Neural cell (in vitro differentiated cells): Measurements from ENCODE around the gene NT5DC4.
A peak's percentile ranks its signal among the peaks of the same experiment; 100 is the strongest.

Experiments used
- EP300 ChIP-seq: fragments of 450-650 bp; conservative IDR thresholded peaks from 2 replicates; pipeline ENCODE4 v1.6.1; 2014; ENCODE audit warnings: antibody characterized with exemption, mild to moderate bottlenecking, moderate library complexity; ENCODE audit not compliant: poor library complexity, severe bottlenecking
- EZH2 ChIP-seq: fragments of 200-600, 300-800 bp; shearing (Covaris generic), sonication (generic); IDR thresholded peaks from 2 replicates; pipeline ENCODE4 v1.6.1; 2014; ENCODE audit warnings: antibody characterized with exemption, low read length, borderline replicate concordance, mild to moderate bottlenecking; ENCODE audit not compliant: insufficient read depth, poor library complexity, severe bottlenecking
- POLR2AphosphoS5 ChIP-seq: IDR thresholded peaks from 2 replicates; pipeline ENCODE4 v1.6.1; 2012
- RAD21 ChIP-seq: fragments of 450-650 bp; conservative IDR thresholded peaks from 2 replicates; pipeline ENCODE4 v1.6.1; 2014; ENCODE audit warnings: antibody characterized with exemption, mild to moderate bottlenecking, moderate library complexity
- TF ChIP-seq, protein P1 (sequence below): fragments of 450-650 bp; IDR thresholded peaks from 2 replicates; pipeline ENCODE4 v1.5.1; 2014; ENCODE audit warnings: antibody characterized with exemption, mild to moderate bottlenecking, moderate library complexity; ENCODE audit not compliant: poor library complexity, severe bottlenecking
- TF ChIP-seq, protein P2 (sequence below): IDR thresholded peaks from 2 replicates; pipeline ENCODE4 v1.6.1; 2012; ENCODE audit warnings: borderline replicate concordance

DNA sequence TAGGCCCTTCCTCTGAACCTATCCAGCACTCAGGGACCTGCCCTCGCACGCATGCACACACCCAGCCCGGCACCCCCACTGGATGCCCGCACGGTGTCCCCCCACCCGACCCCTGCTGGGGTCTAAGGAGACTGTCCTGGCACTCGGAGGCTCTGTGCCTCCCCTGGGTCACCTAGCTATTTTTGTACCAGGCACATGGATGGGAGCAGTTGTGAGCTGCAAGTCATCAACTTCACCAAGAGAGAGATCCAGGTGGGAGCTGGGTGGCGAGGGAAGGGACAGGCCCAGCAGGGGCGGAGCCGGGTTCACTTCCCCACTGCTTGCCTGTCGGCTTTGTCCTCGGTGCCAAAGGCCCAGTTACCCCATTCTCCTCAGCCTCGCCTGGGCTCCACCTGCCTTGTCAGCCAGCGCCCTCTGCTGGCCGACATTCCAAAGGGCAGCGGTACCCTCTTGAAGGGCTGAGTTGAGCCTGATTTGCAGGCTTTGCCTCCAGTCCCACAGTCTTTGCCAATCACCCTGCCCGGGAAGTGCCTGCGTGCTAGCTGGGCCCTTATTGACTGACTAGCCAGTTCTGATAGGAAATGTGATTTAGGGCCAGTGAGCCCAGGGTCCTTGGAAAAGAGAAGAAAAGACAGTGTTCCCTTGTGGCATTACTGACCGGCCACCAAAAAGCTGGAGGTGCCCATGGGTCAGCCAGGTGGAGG lies 5.8 kb downstream of the NT5DC4 start:
- TF ChIP-seq EP300: no peak
- TF ChIP-seq, protein P1, sequence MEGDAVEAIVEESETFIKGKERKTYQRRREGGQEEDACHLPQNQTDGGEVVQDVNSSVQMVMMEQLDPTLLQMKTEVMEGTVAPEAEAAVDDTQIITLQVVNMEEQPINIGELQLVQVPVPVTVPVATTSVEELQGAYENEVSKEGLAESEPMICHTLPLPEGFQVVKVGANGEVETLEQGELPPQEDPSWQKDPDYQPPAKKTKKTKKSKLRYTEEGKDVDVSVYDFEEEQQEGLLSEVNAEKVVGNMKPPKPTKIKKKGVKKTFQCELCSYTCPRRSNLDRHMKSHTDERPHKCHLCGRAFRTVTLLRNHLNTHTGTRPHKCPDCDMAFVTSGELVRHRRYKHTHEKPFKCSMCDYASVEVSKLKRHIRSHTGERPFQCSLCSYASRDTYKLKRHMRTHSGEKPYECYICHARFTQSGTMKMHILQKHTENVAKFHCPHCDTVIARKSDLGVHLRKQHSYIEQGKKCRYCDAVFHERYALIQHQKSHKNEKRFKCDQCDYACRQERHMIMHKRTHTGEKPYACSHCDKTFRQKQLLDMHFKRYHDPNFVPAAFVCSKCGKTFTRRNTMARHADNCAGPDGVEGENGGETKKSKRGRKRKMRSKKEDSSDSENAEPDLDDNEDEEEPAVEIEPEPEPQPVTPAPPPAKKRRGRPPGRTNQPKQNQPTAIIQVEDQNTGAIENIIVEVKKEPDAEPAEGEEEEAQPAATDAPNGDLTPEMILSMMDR: peak; percentile 81
- TF ChIP-seq RAD21: peak; percentile 80
- TF ChIP-seq, protein P2, sequence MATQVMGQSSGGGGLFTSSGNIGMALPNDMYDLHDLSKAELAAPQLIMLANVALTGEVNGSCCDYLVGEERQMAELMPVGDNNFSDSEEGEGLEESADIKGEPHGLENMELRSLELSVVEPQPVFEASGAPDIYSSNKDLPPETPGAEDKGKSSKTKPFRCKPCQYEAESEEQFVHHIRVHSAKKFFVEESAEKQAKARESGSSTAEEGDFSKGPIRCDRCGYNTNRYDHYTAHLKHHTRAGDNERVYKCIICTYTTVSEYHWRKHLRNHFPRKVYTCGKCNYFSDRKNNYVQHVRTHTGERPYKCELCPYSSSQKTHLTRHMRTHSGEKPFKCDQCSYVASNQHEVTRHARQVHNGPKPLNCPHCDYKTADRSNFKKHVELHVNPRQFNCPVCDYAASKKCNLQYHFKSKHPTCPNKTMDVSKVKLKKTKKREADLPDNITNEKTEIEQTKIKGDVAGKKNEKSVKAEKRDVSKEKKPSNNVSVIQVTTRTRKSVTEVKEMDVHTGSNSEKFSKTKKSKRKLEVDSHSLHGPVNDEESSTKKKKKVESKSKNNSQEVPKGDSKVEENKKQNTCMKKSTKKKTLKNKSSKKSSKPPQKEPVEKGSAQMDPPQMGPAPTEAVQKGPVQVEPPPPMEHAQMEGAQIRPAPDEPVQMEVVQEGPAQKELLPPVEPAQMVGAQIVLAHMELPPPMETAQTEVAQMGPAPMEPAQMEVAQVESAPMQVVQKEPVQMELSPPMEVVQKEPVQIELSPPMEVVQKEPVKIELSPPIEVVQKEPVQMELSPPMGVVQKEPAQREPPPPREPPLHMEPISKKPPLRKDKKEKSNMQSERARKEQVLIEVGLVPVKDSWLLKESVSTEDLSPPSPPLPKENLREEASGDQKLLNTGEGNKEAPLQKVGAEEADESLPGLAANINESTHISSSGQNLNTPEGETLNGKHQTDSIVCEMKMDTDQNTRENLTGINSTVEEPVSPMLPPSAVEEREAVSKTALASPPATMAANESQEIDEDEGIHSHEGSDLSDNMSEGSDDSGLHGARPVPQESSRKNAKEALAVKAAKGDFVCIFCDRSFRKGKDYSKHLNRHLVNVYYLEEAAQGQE: no peak
- no peak for TF ChIP-seq POLR2AphosphoS5
- no peak for TF ChIP-seq EZH2
